Erythroblast (primary cell): ENCODE data around the gene OMP.

Source experiments
- GATA1 ChIP-seq: IDR thresholded peaks from 2 replicates; pipeline ENCODE4 v1.6.1; 2011; ENCODE audit warnings: low read depth, mild to moderate bottlenecking, control low read depth, low read length, moderate library complexity
- POLR2A ChIP-seq: IDR thresholded peaks from 2 replicates; pipeline ENCODE4 v1.6.1; 2011; ENCODE audit warnings: mild to moderate bottlenecking, low read length

DNA sequence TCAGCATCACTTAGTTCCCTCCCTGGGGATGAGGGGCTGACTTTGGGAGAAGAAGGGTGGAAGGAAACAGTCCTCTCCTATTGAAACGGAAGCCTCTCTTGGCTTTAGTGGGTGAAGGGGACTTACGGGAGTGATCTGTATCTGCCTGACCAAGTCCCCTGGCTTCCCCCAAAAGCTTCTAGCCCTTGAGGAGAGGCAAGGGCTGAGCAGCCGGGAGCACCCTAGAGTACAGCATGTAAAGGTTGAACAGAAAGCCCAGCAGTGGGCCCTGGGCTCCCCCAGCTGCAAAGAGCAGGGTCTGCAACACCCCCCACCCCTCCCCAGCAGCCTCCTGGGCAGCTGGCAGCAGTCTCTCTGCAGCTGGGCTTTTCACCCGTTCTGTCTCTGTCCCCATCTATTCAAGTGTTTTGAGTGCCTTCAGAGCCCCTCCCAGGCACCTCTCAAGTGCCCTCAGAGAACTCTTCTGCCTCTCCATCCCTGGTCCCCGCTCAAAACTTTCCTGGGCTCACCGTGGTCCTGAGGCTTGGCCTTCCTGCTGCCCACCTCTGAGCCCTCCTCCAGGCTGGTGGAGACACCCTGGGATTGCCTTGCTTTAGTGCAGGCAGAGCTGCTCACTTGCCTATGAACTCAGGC lies 33.2 kb upstream of the OMP start:
- TF ChIP-seq POLR2A, result no peak
- TF ChIP-seq GATA1, result no peak
